Measurements from ENCODE around the gene ENPP1. TPM values are rescaled to one million over a fixed set of nuclear protein-coding genes. Genes with fewer than 3 reads are reported as not detected.
"Not testable (repeated sequence)": the region's sequence is repeated elsewhere in the genome, so short reads cannot be mapped to it uniquely, and the experiment has no call there.

ENPP1 gene
- total RNA-seq, 1 donor from 2014 or later = 3.5 TPM

DNA sequence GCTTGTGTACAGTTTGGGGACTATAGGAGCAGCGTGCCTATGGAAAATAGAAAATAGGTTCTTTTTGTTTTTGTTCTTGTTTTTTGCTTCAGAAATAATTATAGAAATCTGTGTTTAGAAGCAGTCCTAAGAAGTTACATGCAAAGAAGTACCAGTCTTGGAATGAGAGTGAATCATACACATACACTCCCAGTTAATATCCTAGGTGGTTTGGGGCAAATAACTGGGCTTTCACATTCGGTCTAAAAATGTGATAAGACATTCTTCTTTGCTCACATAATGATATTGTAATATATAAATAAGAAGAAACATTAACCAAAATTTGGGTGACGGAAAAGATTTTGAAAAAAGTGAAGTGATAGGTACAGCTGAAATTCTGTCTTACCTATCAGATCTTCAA, 61.0 kb downstream of the ENPP1 start:
- intact Hi-C loops (cut with micrococcal nuclease) = no loop called here

DNA sequence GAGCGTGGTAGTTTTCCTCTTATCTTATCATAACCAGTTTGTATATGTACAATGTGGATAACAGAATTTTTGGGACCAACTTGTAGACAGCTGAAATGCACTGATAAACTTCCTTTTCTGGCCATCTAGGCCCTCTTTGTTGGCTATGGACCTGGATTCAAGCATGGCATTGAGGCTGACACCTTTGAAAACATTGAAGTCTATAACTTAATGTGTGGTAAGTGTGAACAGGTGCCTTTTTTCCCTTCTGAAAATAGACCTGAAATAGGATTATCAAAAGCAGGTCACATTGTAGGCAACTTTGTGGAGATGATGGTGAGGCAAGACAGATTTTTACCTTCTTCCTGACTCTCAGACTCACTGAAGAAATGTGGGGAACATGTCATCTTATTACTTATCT, 67.8 kb downstream of the ENPP1 start:
- intact Hi-C loops (cut with micrococcal nuclease) = no loop called here

DNA sequence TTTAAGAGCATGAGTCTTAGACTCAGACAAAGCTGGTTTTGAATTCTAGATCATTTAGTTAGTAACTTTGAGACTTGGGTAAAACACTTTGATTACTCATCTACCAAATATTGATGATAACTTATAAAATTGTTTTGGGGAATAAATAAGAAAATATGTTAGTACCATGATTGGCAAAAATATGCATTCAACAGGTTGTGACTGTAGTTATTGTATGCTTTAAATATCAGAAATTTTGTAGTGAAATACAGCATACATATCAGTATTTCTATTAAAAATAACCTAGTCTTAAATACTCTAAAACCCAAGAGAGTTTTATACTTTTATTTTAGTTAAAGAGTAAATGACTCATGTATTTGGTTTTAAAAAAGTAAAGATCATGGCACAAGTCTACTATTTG, 68.7 kb downstream of the ENPP1 start:
- intact Hi-C loops (cut with micrococcal nuclease) = no loop called here

DNA sequence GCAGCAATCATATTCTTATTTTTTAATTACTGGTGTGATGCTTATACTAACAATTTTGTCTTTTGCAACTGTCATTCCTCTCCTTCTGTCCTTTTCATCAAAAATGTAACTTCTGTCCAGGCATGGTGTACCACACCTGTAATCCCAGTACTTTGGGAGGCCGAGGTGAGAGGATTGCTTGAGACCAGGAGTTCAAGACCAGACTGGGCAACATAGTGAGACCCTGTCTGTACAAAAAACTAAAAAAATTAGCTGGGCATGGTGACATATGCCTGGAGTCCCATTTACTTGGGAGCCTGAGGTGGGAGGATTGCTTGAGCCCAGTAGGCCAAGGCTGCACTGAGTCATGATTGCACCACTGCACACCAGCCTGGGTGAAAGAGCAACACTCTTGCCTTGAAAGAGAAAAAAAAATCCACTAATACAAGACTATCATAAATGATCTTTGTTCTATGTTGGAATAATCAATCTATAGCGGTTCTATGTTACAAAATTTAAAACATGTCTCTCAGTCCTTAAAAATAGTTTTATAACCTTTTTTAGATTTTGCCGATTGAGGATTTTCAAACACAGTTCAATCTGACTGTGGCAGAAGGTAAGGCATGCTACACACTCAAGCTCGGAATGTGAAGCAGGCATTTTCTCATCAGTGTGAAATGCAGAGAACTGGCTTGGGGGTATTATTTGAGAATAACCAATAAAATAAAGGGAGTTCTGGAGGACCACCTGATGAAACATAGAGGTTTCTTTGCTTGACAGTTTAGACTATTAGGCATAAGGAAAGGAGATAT, 70.4 kb downstream of the ENPP1 start:
- intact Hi-C loops (cut with micrococcal nuclease) = no loop called here

DNA sequence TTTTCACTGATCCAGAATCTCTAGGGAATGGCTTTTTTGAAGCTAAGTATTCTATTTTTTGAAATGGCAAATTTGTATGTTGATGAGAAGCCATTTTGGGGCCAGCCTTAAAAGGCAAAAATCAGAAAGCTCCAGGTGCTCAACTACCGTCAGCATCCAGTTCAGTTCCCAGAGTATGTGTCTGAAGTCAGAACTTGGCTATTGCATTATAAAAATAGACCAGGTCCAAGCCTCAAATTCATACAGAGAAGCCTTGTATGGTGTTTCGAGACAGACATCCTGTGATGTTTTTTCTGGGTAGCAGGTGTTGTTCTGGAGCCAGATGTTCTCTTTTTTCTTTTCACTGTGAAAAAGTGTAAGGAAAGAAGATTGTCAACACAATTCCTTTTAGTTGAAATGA, 75.2 kb downstream of the ENPP1 start:
- intact Hi-C loops (cut with micrococcal nuclease) = no loop called here

DNA sequence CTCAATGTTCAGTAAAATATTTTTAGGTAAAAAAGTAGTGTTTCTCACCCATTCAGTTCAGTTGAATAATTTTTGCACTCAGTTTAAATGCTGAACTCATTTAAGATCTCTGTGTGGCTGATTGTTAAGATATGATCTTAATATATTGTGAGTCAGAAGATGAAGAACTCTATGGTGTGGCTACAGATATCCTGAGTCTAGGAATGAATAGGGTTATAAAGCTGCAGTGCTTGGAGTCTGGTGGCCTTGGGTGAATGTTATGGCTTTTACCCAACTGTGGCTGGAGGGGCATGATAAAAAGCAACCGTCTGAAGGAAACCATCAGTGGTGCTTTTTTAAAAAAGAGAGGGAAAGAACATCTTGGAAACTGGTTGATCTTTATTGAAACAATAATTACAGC, 77.4 kb downstream of the ENPP1 start:
- intact Hi-C loops (cut with micrococcal nuclease) = no loop called here

DNA sequence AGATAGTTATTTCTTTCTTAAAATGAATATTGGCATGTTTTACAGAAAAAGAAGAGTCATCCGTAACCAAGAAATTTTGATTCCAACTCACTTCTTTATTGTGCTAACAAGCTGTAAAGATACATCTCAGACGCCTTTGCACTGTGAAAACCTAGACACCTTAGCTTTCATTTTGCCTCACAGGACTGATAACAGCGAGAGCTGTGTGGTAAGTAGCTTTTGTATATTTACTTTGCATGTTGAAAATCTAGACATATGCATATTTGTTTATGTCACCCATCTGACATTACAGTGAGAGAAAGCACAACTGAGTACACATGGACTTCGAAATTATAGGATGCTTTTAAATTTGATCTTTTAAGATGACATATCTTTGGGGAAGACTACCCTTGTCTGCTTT, 78.7 kb downstream of the ENPP1 start:
- intact Hi-C loops (cut with micrococcal nuclease) = no loop called here

DNA sequence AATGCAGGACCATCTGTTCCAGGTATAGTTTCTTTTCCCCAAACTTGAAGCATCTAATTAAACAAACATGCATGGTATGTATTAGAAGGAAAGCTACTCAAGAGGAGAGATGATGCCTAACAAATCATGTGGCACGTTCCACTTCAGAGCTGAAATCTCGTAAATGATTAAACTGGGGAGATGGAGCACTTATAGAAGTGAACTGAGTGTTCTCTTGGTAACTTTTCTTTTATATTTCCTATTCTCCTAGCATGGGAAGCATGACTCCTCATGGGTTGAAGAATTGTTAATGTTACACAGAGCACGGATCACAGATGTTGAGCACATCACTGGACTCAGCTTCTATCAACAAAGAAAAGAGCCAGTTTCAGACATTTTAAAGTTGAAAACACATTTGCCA, 82.3 kb downstream of the ENPP1 start:
- intact Hi-C loops (cut with micrococcal nuclease) = no loop called here

DNA sequence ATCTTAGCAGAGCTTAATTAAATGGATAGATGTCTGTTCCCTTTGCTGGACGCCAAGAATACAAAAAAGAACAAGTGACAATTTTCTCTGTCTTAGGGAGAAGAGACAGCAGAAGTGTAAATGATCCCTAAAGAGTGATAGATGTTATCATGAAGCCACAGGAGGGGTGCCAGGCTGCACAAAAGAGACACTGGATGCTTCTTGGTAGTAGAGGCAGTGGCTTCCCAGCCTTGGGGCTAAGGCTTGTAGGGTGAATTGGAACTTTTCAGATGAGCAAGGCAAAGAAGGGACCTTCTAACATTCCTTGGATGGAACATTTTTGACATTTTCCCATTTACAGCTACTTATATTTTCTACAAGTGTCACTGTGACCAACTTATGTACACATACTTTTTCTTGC, 85.4 kb downstream of the ENPP1 start:
- intact Hi-C loops (cut with micrococcal nuclease) = no loop called here

DNA sequence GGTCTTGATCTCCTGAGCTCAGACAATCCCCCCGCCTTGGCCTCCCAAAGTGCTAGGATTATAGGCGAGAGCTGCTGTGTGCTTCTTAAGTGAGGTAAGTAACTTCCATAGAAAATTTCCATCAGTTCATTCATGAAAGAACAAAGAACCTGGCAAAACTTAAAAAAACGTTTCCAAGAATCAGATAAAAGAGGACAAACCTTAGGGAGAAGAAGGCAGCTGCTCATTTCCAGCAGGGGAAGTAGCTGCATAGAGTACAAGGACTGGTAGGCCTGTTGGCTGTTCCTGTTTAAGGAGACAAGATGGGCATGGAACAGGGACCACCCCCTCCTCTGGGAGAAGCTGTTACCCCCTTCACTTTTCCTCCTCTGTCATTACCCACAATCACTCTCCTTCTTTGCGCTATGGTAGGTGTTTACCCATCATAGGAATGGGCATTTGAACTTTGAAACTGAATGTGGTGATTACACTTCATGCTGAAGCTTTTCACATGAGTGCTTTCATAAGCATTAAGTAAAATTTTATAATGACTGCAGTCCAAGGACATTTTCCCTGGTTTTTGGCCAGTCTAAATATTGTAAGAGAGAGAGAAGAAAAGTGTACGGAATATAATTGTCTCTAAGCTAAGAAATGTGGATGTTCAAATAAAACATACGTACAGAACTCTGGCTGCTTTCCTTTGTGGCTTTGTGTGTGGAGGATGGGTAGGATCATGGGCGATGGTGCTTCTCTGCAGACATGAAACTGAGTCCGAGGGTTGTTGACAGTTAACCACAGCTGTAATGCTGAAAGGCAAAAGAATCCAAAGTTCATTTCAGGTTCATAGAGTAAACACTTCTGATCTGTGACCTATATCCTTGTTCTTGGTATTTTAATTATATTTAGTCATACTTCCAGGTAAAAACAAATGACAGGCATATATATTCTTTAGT, 86.9 kb downstream of the ENPP1 start:
- intact Hi-C loops (cut with micrococcal nuclease) = loop anchor here (2.0 kb wide), 1 partner anchor 14 kb away; no protein-coding TSS in a partner anchor

DNA sequence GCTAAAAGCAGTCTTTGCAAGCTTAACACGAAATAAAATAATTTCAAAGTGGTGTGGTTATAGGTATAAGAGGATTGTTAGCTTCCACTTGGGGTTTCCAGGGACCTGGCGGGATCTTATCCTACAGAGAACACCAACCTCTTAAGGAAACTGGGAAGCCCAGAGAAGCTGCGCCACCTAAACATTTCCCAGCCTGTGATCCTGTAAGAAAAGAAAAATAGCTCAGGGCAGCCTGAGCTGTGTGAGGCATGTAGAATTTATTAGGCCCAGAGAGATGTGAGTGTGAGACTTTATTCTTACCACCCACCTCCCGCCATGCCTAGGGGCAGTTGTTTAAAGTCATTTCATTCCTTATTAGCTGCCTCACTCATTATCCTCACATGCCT, 89.2 kb downstream of the ENPP1 start:
- intact Hi-C loops (cut with micrococcal nuclease) = no loop called here

DNA sequence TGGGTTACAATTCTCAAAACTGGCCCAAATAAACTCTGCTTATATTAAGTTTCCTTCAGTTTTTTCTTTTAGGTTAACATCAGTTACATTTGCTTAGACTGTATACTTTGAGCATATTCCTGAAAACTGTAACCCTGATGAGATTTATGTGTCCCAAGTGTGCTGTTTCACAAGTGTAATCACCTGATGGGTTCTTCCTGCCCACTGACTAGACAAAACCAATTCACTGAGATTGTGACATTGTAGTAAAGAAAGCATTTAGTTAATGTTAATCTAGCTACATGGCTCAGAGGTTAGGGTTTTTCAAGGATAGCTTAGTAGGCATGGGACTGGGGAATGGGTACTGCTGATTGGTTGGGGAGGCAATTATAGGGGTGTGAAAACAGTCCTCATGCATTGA, 89.8 kb downstream of the ENPP1 start:
- intact Hi-C loops (cut with micrococcal nuclease) = no loop called here

DNA sequence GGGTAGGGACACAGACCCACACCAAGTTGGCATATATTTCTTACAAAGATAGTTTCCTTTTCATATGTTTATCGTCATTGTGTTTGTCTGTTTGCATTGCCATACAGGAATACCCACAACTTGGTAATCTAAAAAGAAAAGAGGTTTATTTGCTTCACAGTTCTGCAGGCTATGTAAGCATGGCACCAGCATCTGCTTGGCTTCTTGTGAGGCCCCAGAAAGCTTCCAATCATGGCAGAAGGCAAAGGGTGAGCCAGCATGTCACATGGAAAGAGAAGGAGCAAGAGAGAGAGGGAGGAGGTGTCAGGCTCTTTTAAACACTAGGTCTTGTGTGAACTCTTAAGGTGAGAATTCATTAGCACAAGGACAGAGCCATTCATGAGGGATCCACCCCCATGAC, 90.9 kb downstream of the ENPP1 start:
- intact Hi-C loops (cut with micrococcal nuclease) = no loop called here

DNA sequence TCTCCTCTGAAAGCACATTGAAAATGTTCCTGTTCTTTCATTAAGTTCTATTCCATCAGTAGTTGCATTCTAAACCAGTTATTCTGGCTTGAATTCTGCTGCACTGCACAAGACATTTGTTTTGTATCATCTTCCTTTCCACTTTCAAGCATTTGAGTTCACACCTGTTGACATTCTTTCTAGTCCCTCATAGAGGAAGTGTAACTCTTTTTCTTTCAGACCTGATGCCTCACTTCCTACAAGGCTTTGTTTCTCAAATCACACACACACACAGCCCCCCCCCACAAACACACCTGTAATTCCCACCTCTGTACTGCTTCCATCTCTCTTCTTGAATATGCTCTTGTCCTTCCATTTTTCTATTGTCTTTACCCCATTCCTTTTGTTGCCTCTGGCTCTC, 92.4 kb downstream of the ENPP1 start:
- intact Hi-C loops (cut with micrococcal nuclease) = no loop called here

DNA sequence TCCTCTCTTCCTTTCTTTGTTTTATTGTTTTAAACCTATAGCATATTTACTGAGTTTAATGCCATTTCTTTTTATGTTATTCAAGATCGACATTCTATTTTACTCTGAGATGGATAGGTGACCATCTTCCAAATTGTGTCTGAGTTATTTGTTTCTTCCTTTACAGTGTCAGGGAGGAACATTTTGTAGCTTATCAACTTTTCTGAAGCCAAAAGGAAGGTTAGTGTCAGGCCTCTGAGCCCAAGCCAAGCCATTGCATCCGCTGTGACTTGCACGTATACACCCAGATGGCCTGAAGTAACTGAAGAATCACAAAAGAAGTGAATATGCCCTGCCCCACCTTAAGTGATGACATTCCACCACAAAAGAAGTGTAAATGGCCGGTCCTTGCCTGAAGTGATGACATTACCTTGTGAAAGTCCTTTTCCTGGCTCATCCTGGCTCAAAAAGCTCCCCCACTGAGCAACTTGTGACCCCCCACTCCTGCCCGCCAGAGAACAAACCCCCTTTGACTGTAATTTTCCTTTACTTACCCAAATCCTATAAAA, 93.6 kb downstream of the ENPP1 start:
- intact Hi-C loops (cut with micrococcal nuclease) = not testable (repeated sequence)

DNA sequence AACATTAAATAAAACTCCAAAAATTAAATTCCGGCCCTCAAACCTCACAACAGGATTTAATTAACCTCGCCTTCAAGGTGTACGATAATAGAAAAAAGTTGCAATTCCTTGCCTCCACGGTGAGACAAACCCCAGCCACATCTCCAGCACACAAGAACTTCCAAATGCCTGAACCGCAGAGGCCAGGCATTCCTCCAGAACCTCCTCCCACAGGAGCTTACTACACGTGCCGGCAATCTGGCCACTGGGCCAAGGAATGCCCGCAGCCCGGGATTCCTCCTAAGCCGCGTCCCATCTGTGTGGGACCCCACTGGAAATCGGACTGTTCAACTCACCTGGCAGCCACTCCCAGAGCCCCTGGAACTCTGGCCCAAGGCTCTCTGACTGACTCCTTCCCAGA, 95.9 kb downstream of the ENPP1 start:
- intact Hi-C loops (cut with micrococcal nuclease) = not testable (repeated sequence)

DNA sequence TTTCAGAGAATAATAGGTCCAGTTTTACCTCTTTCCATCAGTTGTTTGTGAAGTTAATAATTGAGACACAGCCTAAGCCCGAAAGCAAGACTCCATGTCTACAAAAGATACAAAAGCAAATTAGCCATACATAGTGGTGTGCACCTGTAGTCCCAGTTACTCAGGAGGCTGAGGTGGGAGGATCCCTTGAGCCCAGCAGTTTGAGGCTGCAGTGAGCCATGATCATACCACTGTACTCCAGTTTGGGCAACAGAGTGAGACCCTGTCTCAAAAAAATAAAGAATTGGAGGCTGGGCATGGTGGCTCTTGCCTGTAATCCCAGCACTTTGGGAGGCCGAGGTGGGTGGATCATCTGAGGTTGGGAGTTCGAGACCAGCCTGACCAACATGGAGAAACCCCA, 101.0 kb downstream of the ENPP1 start:
- intact Hi-C loops (cut with micrococcal nuclease) = loop anchor here (2.0 kb wide), 1 partner anchor 14 kb away; no protein-coding TSS in a partner anchor

DNA sequence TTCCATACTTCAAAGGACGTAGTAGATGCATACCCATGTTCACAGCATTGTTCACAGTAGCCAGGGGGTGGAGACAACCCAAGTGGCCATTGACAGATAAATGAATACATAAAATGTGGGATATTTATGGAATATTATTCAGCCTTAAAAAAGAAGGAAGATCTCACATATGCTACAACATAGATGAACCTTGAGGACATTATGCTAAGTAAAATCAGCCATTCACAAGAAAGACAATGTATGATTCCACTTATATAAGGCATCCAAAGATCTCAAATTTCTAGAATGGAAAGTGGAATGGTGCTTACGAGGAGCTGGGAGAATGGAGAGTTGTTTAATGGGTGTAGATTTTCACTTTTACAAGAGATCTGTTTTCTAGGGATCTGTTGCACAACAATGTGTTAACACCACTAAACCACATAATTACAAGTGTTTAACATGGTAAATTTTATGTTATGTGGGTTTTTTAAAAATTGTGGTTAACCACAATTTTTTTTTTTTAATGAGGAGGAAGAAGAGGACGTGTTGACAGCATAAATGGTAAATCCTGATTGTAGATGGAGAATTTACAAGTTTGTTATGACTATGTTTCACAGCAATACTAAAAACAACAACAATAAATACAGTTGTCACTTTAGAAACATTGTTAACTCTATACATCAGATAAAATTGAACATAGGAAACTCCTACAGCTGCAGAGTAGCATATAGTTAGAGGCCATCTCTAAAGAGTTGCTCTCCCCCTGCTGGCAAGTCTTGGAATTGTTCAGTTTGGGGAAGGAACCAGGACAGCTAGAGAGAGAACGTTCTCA, 101.8 kb downstream of the ENPP1 start:
- intact Hi-C loops (cut with micrococcal nuclease) = loop anchor here (1.0 to 5.0 kb wide), 6 partner anchors 15 to 391 kb away; partner anchors contain the start of gene ENPP1

DNA sequence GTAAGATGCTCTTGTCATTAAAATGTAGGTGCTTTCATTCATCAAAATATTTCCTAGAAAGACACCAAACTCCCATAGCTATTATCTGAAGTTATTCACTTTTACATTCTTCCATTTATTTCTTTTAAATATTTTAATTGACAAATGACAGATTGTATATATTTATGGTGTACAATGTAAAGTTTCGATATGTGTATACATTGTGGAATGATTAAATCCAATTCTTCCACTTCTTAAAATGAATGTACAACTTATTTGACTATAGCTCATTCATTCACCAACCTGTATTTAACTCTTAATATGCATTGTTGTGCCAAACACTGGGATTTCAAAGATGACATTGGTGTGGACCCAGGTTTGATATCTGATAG, 102.4 kb downstream of the ENPP1 start:
- intact Hi-C loops (cut with micrococcal nuclease) = loop anchor here (1.0 to 5.0 kb wide), 5 partner anchors 103 to 391 kb away; partner anchors contain the start of gene ENPP1

DNA sequence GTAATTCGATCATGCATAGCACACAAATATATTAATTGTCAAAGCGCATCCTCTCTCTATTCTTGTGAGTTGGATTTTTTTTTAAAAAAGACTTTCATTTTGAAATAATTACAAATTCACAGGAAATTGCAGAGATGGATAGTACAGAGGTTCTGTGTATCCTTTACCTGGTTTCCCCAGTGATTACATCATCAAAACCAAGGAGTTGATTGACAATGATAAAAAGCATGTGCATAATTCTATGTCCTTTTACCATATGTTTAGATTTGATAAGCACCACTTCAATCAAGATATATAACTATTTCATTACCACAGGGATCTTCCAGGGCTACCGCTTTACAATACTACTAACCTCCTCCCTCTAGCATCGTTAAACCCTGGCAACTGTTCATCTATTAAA, 103.1 kb downstream of the ENPP1 start:
- intact Hi-C loops (cut with micrococcal nuclease) = loop anchor here (1.0 to 5.0 kb wide), 5 partner anchors 104 to 392 kb away; partner anchors contain the start of gene ENPP1

DNA sequence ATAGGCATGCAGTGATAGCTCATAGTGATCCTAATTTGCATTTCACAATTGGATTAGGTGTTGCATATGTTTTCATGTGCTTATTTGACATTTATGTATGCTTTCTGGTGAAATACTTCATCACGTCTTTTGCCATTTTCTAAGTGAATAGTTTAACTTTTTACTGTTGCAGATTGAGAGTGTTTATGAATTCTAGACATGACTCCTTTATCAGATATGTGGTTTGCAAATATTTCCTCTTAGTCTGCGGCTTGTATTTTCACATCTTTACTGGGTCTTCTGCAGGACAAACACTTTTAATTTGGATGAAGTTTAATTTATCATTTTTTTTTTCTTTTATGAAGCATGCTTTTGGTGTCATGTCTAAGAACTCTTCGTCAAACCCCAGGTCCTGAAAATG, 104.1 kb downstream of the ENPP1 start:
- intact Hi-C loops (cut with micrococcal nuclease) = loop anchor here (2.0 to 5.0 kb wide), 4 partner anchors 105 to 393 kb away; partner anchors contain the start of gene ENPP1
